ENCODE measurements around the gene ALPK3. TPM values are rescaled to one million over a fixed set of nuclear protein-coding genes. Genes with fewer than 3 reads are reported as not detected.

Gene ALPK3
- total and polyA plus RNA-seq, 9 of the 15 experiments (the other 6 are each of a cell fraction or from before 2014, with no cell fraction given), result 0.04 to 1.0 (median 0.07) TPM; not detected in 2

DNA sequence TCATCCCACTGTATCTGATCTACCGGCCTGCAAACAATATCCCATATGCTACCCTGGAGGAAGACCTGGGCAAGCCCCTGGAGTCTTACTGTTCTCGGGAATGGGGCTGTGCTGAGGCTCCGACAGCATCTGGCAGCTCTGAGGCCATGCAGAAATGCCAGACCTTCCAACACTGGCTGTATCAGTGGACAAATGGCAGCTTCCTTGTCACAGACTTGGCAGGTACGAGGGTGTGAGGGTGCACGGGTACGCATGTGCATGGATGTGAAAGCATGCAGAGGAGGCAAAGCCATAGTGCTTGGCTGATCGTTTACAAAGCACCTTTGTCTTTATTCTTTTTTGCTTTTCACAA lies 47.3 kb downstream of the ALPK3 start (continued):
- TF ChIP-seq, protein P1, sequence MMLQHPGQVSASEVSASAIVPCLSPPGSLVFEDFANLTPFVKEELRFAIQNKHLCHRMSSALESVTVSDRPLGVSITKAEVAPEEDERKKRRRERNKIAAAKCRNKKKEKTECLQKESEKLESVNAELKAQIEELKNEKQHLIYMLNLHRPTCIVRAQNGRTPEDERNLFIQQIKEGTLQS (IDR thresholded peaks at IDR 0.05), result no peak
- TF ChIP-seq, protein P1 (CRISPR knock-in tag; conservative IDR thresholded peaks at IDR 0.05), result no peak
- TF ChIP-seq TAL1 (IDR thresholded peaks at IDR 0.05), result no peak
- TF ChIP-seq, protein P2, sequence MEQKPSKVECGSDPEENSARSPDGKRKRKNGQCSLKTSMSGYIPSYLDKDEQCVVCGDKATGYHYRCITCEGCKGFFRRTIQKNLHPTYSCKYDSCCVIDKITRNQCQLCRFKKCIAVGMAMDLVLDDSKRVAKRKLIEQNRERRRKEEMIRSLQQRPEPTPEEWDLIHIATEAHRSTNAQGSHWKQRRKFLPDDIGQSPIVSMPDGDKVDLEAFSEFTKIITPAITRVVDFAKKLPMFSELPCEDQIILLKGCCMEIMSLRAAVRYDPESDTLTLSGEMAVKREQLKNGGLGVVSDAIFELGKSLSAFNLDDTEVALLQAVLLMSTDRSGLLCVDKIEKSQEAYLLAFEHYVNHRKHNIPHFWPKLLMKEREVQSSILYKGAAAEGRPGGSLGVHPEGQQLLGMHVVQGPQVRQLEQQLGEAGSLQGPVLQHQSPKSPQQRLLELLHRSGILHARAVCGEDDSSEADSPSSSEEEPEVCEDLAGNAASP (IDR thresholded peaks at IDR 0.05), result no peak

DNA sequence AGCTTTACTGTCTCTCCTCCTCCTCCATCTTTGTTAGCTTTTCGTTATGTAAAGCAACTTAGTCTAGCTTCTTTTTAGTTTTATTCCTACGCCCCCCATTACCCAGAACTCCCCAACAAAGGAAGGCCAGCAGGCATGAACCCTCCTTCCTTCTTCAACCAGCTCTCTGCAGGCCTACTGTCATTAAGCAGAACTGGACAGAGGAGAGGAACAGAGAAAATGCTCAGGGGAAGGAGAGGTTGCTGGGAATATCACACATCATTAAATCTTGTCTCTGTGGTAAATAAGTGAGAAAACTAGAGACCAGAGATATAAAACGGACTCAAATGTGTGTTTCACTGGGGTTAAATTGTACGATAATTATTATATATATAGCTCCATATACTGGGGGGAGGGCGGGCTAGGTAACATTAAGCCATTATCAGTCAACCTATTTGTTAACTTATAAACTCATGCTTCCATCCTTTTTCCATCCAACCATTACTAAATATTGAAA lies 48.0 kb downstream of the ALPK3 start:
- 14% methylated on average over 5 of the region's 5 CpGs for WGBS (ENCODE audit: insufficient coverage, low coverage, missing lambda C conversion rate)
- intact Hi-C loops (cut with micrococcal nuclease), result no loop called here
- CTCF ChIA-PET (ENCODE audit: low intra/inter-chr PET ratio), result no interaction called here
- TF ChIP-seq PML (IDR thresholded peaks at IDR 0.05; ENCODE audit: low read length) (no peak), ZNF133 (CRISPR knock-in tag; IDR thresholded peaks at IDR 0.05) (no peak), PHTF2 (CRISPR knock-in tag; IDR thresholded peaks at IDR 0.05) (no peak), RAD51 (IDR thresholded peaks at IDR 0.05; ENCODE audit: borderline replicate concordance, low read depth) (no peak), BDP1 (IDR thresholded peaks at IDR 0.05; ENCODE audit: insufficient read depth, insufficient read length) (no peak), NELFE (IDR thresholded peaks at IDR 0.05; ENCODE audit: insufficient read depth, insufficient read length) (no peak), PTRF (tag; IDR thresholded peaks at IDR 0.05) (no peak), SIRT6 (IDR thresholded peaks at IDR 0.05; ENCODE audit: low read depth, low read length) (no peak), SRF (CRISPR knock-in tag; IDR thresholded peaks at IDR 0.05) (no peak), ZNF699 (CRISPR knock-in tag; IDR thresholded peaks at IDR 0.05; ENCODE audit: insufficient replicate concordance) (no peak), NONO (IDR thresholded peaks at IDR 0.05; ENCODE audit: low read depth in 2 of 2, low read length in 1 of 2) (no peak), SP1 (CRISPR knock-in tag; IDR thresholded peaks at IDR 0.05) (no peak)
- TF ChIP-seq, protein P3, sequence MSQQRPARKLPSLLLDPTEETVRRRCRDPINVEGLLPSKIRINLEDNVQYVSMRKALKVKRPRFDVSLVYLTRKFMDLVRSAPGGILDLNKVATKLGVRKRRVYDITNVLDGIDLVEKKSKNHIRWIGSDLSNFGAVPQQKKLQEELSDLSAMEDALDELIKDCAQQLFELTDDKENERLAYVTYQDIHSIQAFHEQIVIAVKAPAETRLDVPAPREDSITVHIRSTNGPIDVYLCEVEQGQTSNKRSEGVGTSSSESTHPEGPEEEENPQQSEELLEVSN (IDR thresholded peaks at IDR 0.05; ENCODE audit: borderline replicate concordance in 1 of 2, extremely low read depth in 1 of 2, insufficient read depth in 1 of 2, insufficient read length in 1 of 2, low read depth in 1 of 2, low read length in 1 of 2, poor library complexity in 1 of 2, severe bottlenecking in 1 of 2), result no peak

More for the DNA sequence above, 48.0 kb downstream of the ALPK3 start:
- BruUV-seq (replicated peaks), result no TSS peak
- Histone ChIP-seq H3K4me3 (no peak overlapping the region), H3K4me1 (replicated peaks in 1 of 2; ENCODE audit: control insufficient read depth in 2 of 2, insufficient read depth in 2 of 2, low read length in 2 of 2) (no peaks in the 10 kb centered on the region; a peak in 1 of 5 replicates), H3K36me3 (ENCODE audit: control insufficient read depth, insufficient read depth, low read length) (no peaks in the 10 kb centered on the region), H3K4me2 (ENCODE audit: insufficient read depth, low read length) (no peak overlapping the region), H2AFZ (ENCODE audit: low read depth, low read length) (no peak overlapping the region), H3K27me3 (ENCODE audit: control insufficient read depth in 2 of 2, insufficient read depth in 2 of 2, low read length in 2 of 2) (peaks cover 3 to 48% of the 10 kb centered on the region in 2 experiments), H3K79me2 (ENCODE audit: control insufficient read depth, insufficient read depth, low read length) (no peaks in the 10 kb centered on the region), H4K20me1 (replicated peaks; ENCODE audit: control insufficient read depth, insufficient read depth, low read length) (no peaks in the 10 kb centered on the region), H3K27ac (ENCODE audit: extremely low read depth, low read depth, low read length) (no peak overlapping the region), H3K9me3 (replicated peaks; ENCODE audit: control insufficient read depth, insufficient read depth, low read depth, low read length) (no peaks in the 10 kb centered on the region), H3K9me1 (ENCODE audit: control insufficient read depth, insufficient read depth, low read length) (no peaks in the 10 kb centered on the region), H3K9ac (ENCODE audit: insufficient read depth in 1 of 2, low read depth in 2 of 2, low read length in 2 of 2) (no peak overlapping the region)
- POLR2A ChIA-PET, result interaction anchor here (0.6 to 1.5 kb wide), 5 partner anchors 10 to 44 kb away, joined by 3 to 5 read pairs (median 4); no protein-coding TSS in a partner anchor
- no peak for ATAC-seq
- no peak for FAIRE-seq
- DNase-seq (ENCODE audit: extremely low read depth in 1 of 4, low spot score in 3 of 4), result no peak
- in situ Hi-C loops (cut with MboI), result no loop called here

All from K562 (cell line).